Measurements from ENCODE around the gene DIPK2A. TPM values are rescaled to one million over a fixed set of nuclear protein-coding genes. Genes with fewer than 3 reads are reported as not detected.
A peak's percentile ranks its signal among the peaks of the same experiment; 100 is the strongest.

DIPK2A gene
- total RNA-seq, 1 experiment from 2014 or later = 22.0 TPM

GRCh38 chr3:143951351-143951971 is 20.2 kb upstream of the DIPK2A start:
- H3K79me1 ChIP-seq (ENCODE audit: insufficient read depth, low read depth, low read length, poor library complexity, severe bottlenecking) = no peaks in the 10 kb centered on the region
- no peaks in the 10 kb centered on the region for H3K27me3 ChIP-seq (ENCODE audit: insufficient read depth, low read length)
- Mint-ChIP-seq H3K4me1 (no peaks in the 10 kb centered on the region), H3K9me3 (no peaks in the 10 kb centered on the region), H3K27me3 (ENCODE audit: low read depth) (no peaks in the 10 kb centered on the region), H3K27ac (no peak overlapping the region), H3K36me3 (ENCODE audit: insufficient read depth in 1 of 3, low read depth in 3 of 3) (no peaks in the 10 kb centered on the region), H3K4me3 (no peak overlapping the region)
- H2BK12ac ChIP-seq (ENCODE audit: insufficient read length, low read depth, low read length) = no peak overlapping the region
- no peaks in the 10 kb centered on the region for H3K9me3 ChIP-seq (ENCODE audit: control insufficient read depth, low read depth, low read length)
- no peak for DNase-seq
- no peak overlapping the region for H2AK5ac ChIP-seq (ENCODE audit: insufficient read length, low read length)
- H2BK15ac ChIP-seq (ENCODE audit: low read depth, low read length) = no peak overlapping the region
- H4K5ac ChIP-seq (ENCODE audit: insufficient read length, low read depth, low read length) = no peak overlapping the region
- no peaks in the 10 kb centered on the region for H3K4me1 ChIP-seq (ENCODE audit: insufficient read depth, low read length)
- H2BK5ac ChIP-seq (ENCODE audit: insufficient read length, low read length) = no peak overlapping the region
- H3K4ac ChIP-seq (ENCODE audit: low read depth, low read length) = no peak overlapping the region
- H4K8ac ChIP-seq (replicated peaks; ENCODE audit: insufficient read length, low read depth, low read length) = no peak overlapping the region
- WGBS (ENCODE audit: extremely low coverage, insufficient read length, low lambda C conversion rate) = no CpG with 5 or more reads among the region's 1 CpG
- no peak overlapping the region for H3K27ac ChIP-seq (ENCODE audit: insufficient read length, low read depth, low read length)
- H2AFZ ChIP-seq (ENCODE audit: low read length) = no peak overlapping the region
- H3T11ph ChIP-seq (ENCODE audit: low read length) = no peak overlapping the region
- no peak overlapping the region for H3K9ac ChIP-seq (ENCODE audit: extremely low read depth, insufficient read length, low read length)
- H2BK20ac ChIP-seq (ENCODE audit: low read depth, low read length, poor library complexity, severe bottlenecking) = no peak overlapping the region
- TF ChIP-seq CTCF (conservative IDR thresholded peaks at IDR 0.05) = peak; percentile 85
- H3K56ac ChIP-seq (ENCODE audit: insufficient read length, low read depth, low read length) = no peak overlapping the region
- H3K23me2 ChIP-seq (ENCODE audit: insufficient read length, low read depth, low read length, poor library complexity, severe bottlenecking) = no peaks in the 10 kb centered on the region
- no peak overlapping the region for H2BK120ac ChIP-seq (ENCODE audit: low read depth, low read length, poor library complexity, severe bottlenecking)
- H3K23ac ChIP-seq (ENCODE audit: insufficient read length, low read depth, low read length) = no peak overlapping the region
- no peak overlapping the region for H4K91ac ChIP-seq (ENCODE audit: insufficient read length, low read depth, low read length)
- H3K18ac ChIP-seq (ENCODE audit: insufficient read length, low read depth, low read length) = no peak overlapping the region
- H3K4me2 ChIP-seq (ENCODE audit: insufficient read depth, insufficient read length, low read length) = no peak overlapping the region
- no peaks in the 10 kb centered on the region for H3K79me2 ChIP-seq (ENCODE audit: insufficient read depth, low read length)
- no peaks in the 10 kb centered on the region for H4K20me1 ChIP-seq (ENCODE audit: control insufficient read depth, insufficient read depth, insufficient read length)
- no peak overlapping the region for H3K14ac ChIP-seq (ENCODE audit: insufficient read depth, low read length)

Data from H9 (cell line).